Right atrium auricular region (tissue), 2 donors: ENCODE results near the gene SLC7A10. TPM values are rescaled to one million over a fixed set of nuclear protein-coding genes. Genes with fewer than 3 reads are reported as not detected.

Experiments
- DNase-seq: peaks from one replicate; pipeline ENCODE4 v3.0.0-alpha.2; 2019; ENCODE audit warnings: low spot score
- H3K27ac ChIP-seq, 2 donors: fragments of 200-600 bp; sonication (generic); 1 replicate in 1 of 2; 2 replicates in 1 of 2; pipeline ENCODE4 v1.5.1; 2016 to 2019
- H3K27me3 ChIP-seq, 2 donors: fragments of 200-600 bp; sonication (generic); one replicate each; pipeline versions ENCODE4 v1.5.1 to v1.6.0; 2017 to 2019
- H3K36me3 ChIP-seq: fragments of 200-600 bp; sonication (generic); one replicate; pipeline ENCODE4 v1.5.1; 2016
- H3K4me1 ChIP-seq, 2 donors: fragments of 200-600 bp; sonication (generic); one replicate each; pipeline versions ENCODE4 v1.5.1 to v1.6.0; 2017 to 2019
- H3K4me3 ChIP-seq, 2 donors: fragments of 200-600 bp; sonication (generic); 1 replicate in 1 of 2; 2 replicates in 1 of 2; pipeline ENCODE4 v1.5.1; 2017 to 2019; ENCODE audit warnings: mild to moderate bottlenecking in 1 of 2, moderate library complexity in 1 of 2
- H3K9me3 ChIP-seq, 2 donors: fragments of 200-600 bp; sonication (generic); one replicate each; pipeline ENCODE4 v1.5.1; 2019
- CTCF ChIP-seq, 2 donors: fragments of 200-600 bp; sonication (generic); IDR thresholded peaks; one replicate each; pipeline ENCODE4 v1.5.1; 2019; ENCODE audit warnings: antibody characterized with exemption in 2 of 2
- total RNA-seq, 2 donors: library from RNA; depleted of rRNA; stranded (reverse); fragments of >200 nt; gene quantifications; one replicate each; pipeline ENCODE4 v1.1.0, GENCODE V29; 2016

Gene SLC7A10
- total RNA-seq, result under 1 TPM in 1 of 2 donors, not detected in 1; 0.79 TPM

GRCh38 chr19:33225458-33225926 is at the start of gene SLC7A10:
TSS of gene SLC7A10 (minus strand) at chr19:33225850. CDS start at chr19:33225703, 147 bp downstream.
- peaks cover 0 to 30% of the 10 kb centered on the region in 2 donors for H3K9me3 ChIP-seq
- no peak for DNase-seq
- peaks cover 24 to 27% of the 10 kb centered on the region in 2 donors for H3K27me3 ChIP-seq

GRCh38 chr19:33274663-33275558 is 49.3 kb upstream of the SLC7A10 start:
- H3K4me1 ChIP-seq, result peaks cover 0 to 7% of the 10 kb centered on the region in 2 donors
- TF ChIP-seq CTCF (IDR thresholded peaks at IDR 0.05), result no peak
- no peak for DNase-seq
- H3K4me3 ChIP-seq, result no peak overlapping the region
- H3K36me3 ChIP-seq, result no peaks in the 10 kb centered on the region
- H3K27ac ChIP-seq, result no peak overlapping the region
- no peaks in the 10 kb centered on the region for H3K27me3 ChIP-seq
- no peaks in the 10 kb centered on the region for H3K9me3 ChIP-seq

More at GRCh38 chr19:33225458-33225926, at the start of gene SLC7A10:
- H3K36me3 ChIP-seq, result no peaks in the 10 kb centered on the region
- no peak for TF ChIP-seq CTCF (IDR thresholded peaks at IDR 0.05)
- no peak within 1 kb of the TSS for H3K27ac ChIP-seq
- peak within 1 kb of the TSS in 1 of 2 donors; percentile 18 for H3K4me3 ChIP-seq
- peaks cover 0 to 17% of the 10 kb centered on the region in 2 donors for H3K4me1 ChIP-seq

- no peak overlapping the region for H3K4me3 ChIP-seq
- no peak overlapping the region for H3K27ac ChIP-seq
- no peaks in the 10 kb centered on the region for H3K36me3 ChIP-seq
- DNase-seq, result no peak
- H3K27me3 ChIP-seq, result no peaks in the 10 kb centered on the region
- peaks cover 0 to 7% of the 10 kb centered on the region in 2 donors for H3K4me1 ChIP-seq
- no peaks in the 10 kb centered on the region for H3K9me3 ChIP-seq
- no peak for TF ChIP-seq CTCF (IDR thresholded peaks at IDR 0.05)
Observed at GRCh38 chr19:33273881-33274662, 48.4 kb upstream of the SLC7A10 start.

GRCh38 chr19:33273065-33273736 is 47.6 kb upstream of the SLC7A10 start:
- peaks cover 0 to 7% of the 10 kb centered on the region in 2 donors for H3K4me1 ChIP-seq
- H3K4me3 ChIP-seq, result no peak overlapping the region
- no peaks in the 10 kb centered on the region for H3K27me3 ChIP-seq
- H3K36me3 ChIP-seq, result no peaks in the 10 kb centered on the region
- H3K9me3 ChIP-seq, result no peaks in the 10 kb centered on the region
- no peak overlapping the region for H3K27ac ChIP-seq
- no peak for DNase-seq
- TF ChIP-seq CTCF (IDR thresholded peaks at IDR 0.05), result no peak

GRCh38 chr19:33271246-33272021 is 45.8 kb upstream of the SLC7A10 start:
- Histone ChIP-seq H3K4me3 (no peak overlapping the region), H3K4me1 (peaks cover 0 to 7% of the 10 kb centered on the region in 2 donors), H3K27ac (no peak overlapping the region), H3K27me3 (no peaks in the 10 kb centered on the region), H3K9me3 (no peaks in the 10 kb centered on the region), H3K36me3 (no peaks in the 10 kb centered on the region)
- DNase-seq, result no peak
- no peak for TF ChIP-seq CTCF (IDR thresholded peaks at IDR 0.05)
